Sigmoid colon (tissue), 7 donors: Measurements from ENCODE around the gene PSMF1. TPM values are rescaled to one million over a fixed set of nuclear protein-coding genes. Genes with fewer than 3 reads are reported as not detected.

Experiments used
- DNase-seq: peaks from one replicate; pipeline ENCODE4 v3.0.0-alpha.2; 2019
- H3K27ac ChIP-seq, 4 donors: fragments of 200-600 bp; sonication (generic); one replicate each; pipeline ENCODE4 v1.5.1; 2016 to 2019; ENCODE audit warnings: mild to moderate bottlenecking in 1 of 4
- H3K27me3 ChIP-seq, 3 donors: fragments of 200-600 bp; sonication (generic); one replicate each; pipeline ENCODE4 v1.5.1; 2019; ENCODE audit warnings: mild to moderate bottlenecking in 1 of 3
- H3K36me3 ChIP-seq, 4 donors: fragments of 200-600 bp; sonication (generic); one replicate each; pipeline ENCODE4 v1.5.1; 2016 to 2019
- H3K4me1 ChIP-seq, 4 donors: fragments of 200-600 bp; sonication (generic); one replicate each; pipeline ENCODE4 v1.5.1; 2017 to 2019
- H3K4me3 ChIP-seq, 4 donors: fragments of 200-600 bp; sonication (generic); one replicate each; pipeline ENCODE4 v1.5.1; 2017 to 2019; ENCODE audit warnings: mild to moderate bottlenecking in 2 of 4, moderate library complexity in 1 of 4
- H3K9me3 ChIP-seq, 4 donors: fragments of 200-600 bp in 3 of 4; sonication (generic) in 3 of 4; one replicate each; pipeline versions ENCODE4 v1.5.1 to v1.6.1; 2013 to 2019
- EP300 ChIP-seq, 4 donors: sonication (generic); formaldehyde crosslinking; IDR thresholded peaks; one replicate each; pipeline ENCODE4 v1.6.1; 2017; ENCODE audit warnings: antibody characterized with exemption in 4 of 4
- POLR2A ChIP-seq, 2 donors: fragments of 450-650 bp; IDR thresholded peaks; one replicate each; pipeline ENCODE4 v1.6.1; 2016; ENCODE audit warnings: antibody characterized with exemption in 2 of 2, mild to moderate bottlenecking in 2 of 2, moderate library complexity in 2 of 2
- POLR2AphosphoS5 ChIP-seq, 4 donors: sonication (generic); formaldehyde crosslinking; IDR thresholded peaks; one replicate each; pipeline ENCODE4 v1.6.1; 2017; ENCODE audit warnings: antibody characterized with exemption in 4 of 4
- WGBS, 2 donors: extraction: QIAGEN DNeasy Blood & Tissue Kit; methylation state at CpG; one replicate each; pipeline ENCODE4 v1.1.7; 2013; 5-methylcytosine and 5-hydroxymethylcytosine counted together
- intact Hi-C: fragments of 100-400 bp; cut with DNase I; formaldehyde crosslinking; loops from one replicate; pipeline ENCODE4 v1.15.1; 2023
- polyA plus RNA-seq, 3 donors: library from polyadenylated mRNA; stranded (reverse); fragments of 200-250 nt; gene quantifications; one replicate each; pipeline ENCODE4 v1.2.3, GENCODE V29; 2013
- total RNA-seq, 4 donors: library from RNA; depleted of rRNA; stranded (reverse); fragments of >200 nt; gene quantifications; one replicate each; pipeline ENCODE4 v1.1.0, GENCODE V29; 2016
- TF ChIP-seq, protein P1 (sequence below), 4 experiments: fragments of 450-650 bp in 3 of 4; fragments of 200-600 bp in 1 of 4; IDR thresholded peaks; one replicate each; pipeline ENCODE4 v1.5.1; 2016 to 2019; ENCODE audit warnings: antibody characterized with exemption in 4 of 4, mild to moderate bottlenecking in 3 of 4, moderate library complexity in 2 of 4
- donor health status: healthy with polysubstance abuse.
- donor health status: Bipolar disorder and iron deficiency.
- donor health status: healthy.

PSMF1 gene
- total and polyA plus RNA-seq, 7 donors = 47.2 to 148 (median 74.7) TPM

DNA sequence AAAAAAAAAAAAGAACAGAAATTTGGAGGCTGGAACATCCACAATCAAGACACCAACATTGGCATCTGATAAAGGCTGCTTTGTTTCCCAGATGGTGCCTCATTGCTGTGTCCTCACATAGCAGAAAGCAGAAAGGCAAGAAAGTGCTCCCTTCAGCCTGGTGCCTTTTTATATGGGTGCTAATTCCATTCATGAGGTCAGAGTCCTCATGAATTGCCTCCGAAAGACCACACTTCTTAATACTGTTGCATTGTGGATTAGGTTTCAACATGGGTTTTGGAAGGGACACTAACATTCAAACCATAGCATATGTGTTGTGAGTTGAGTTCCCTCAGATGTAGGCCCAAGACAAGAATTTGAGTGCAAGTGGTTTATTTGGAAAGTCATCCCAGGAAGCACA is 76.8 kb downstream of the PSMF1 start:
- Histone ChIP-seq H3K27me3 (no peaks in the 10 kb centered on the region), H3K36me3 (no peaks in the 10 kb centered on the region), H3K4me3 (no peak overlapping the region), H3K9me3 (no peaks in the 10 kb centered on the region), H3K4me1 (no peaks in the 10 kb centered on the region), H3K27ac (no peak overlapping the region)
- intact Hi-C loops = no loop called here
- DNase-seq = no peak
- TF ChIP-seq POLR2A (IDR thresholded peaks at IDR 0.05) = no peak
- TF ChIP-seq POLR2AphosphoS5 (IDR thresholded peaks at IDR 0.05) = no peak
- TF ChIP-seq, protein P1, sequence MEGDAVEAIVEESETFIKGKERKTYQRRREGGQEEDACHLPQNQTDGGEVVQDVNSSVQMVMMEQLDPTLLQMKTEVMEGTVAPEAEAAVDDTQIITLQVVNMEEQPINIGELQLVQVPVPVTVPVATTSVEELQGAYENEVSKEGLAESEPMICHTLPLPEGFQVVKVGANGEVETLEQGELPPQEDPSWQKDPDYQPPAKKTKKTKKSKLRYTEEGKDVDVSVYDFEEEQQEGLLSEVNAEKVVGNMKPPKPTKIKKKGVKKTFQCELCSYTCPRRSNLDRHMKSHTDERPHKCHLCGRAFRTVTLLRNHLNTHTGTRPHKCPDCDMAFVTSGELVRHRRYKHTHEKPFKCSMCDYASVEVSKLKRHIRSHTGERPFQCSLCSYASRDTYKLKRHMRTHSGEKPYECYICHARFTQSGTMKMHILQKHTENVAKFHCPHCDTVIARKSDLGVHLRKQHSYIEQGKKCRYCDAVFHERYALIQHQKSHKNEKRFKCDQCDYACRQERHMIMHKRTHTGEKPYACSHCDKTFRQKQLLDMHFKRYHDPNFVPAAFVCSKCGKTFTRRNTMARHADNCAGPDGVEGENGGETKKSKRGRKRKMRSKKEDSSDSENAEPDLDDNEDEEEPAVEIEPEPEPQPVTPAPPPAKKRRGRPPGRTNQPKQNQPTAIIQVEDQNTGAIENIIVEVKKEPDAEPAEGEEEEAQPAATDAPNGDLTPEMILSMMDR (IDR thresholded peaks at IDR 0.05) = no peak
- TF ChIP-seq EP300 (IDR thresholded peaks at IDR 0.05) = no peak
- 44 to 79% methylated on average over 1 of the region's 1 CpG for WGBS, 2 donors

DNA sequence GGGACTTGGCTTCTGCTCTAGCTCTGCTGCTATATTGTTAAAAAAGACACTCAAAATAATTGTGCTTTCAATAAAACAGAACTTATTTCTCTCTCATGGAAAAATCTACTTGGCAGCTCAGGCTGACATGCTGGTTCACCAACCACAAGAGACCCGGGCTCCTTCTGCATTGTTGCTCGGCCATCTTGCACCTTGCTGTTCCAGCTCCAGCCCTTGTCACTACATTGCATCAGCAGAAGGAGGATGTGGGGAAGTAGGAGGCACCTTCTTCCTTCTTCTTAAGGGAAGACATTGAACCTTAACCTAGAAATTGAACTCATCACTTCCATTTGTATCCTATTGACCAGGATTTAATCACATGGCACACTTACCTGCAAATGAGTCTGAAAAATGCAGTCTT is 78.2 kb downstream of the PSMF1 start:
- H3K9me3 ChIP-seq = no peaks in the 10 kb centered on the region
- WGBS, 2 donors = 94 to 96% methylated on average over 2 of the region's 2 CpGs
- DNase-seq = no peak
- no peak overlapping the region for H3K4me3 ChIP-seq
- H3K36me3 ChIP-seq = no peaks in the 10 kb centered on the region
- no peaks in the 10 kb centered on the region for H3K4me1 ChIP-seq
- intact Hi-C loops = no loop called here
- H3K27ac ChIP-seq = no peak overlapping the region
- TF ChIP-seq POLR2AphosphoS5 (IDR thresholded peaks at IDR 0.05) (no peak), POLR2A (IDR thresholded peaks at IDR 0.05) (no peak), EP300 (IDR thresholded peaks at IDR 0.05) (no peak)
- TF ChIP-seq, protein P1 (IDR thresholded peaks at IDR 0.05) = no peak
- H3K27me3 ChIP-seq = no peaks in the 10 kb centered on the region

DNA sequence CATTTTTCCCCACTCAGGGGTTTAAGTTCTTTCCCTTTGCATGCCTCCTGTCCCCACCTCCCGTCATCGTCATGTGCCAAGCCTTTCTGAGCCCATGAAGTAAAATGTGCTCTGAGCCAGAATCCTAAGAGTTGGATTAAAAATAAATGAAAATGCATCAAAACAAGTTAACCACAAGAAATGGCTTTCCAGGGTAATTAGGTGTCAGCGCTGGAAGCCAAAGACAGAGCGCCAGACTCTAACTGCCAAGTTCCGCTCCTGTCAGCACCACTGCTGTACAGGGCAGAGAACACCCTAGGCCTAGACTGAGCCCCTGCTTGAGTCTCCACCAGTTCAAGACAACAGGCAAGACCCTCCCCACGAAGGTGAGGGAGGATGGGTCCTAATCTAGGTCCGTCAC is 79.4 kb downstream of the PSMF1 start:
- TF ChIP-seq POLR2AphosphoS5 (IDR thresholded peaks at IDR 0.05) (no peak), EP300 (IDR thresholded peaks at IDR 0.05) (no peak), POLR2A (IDR thresholded peaks at IDR 0.05) (no peak)
- TF ChIP-seq, protein P1 (IDR thresholded peaks at IDR 0.05) = no peak
- no peaks in the 10 kb centered on the region for H3K36me3 ChIP-seq
- intact Hi-C loops = no loop called here
- H3K27me3 ChIP-seq = no peaks in the 10 kb centered on the region
- no peaks in the 10 kb centered on the region for H3K9me3 ChIP-seq
- 84 to 86% methylated on average over 7 of the region's 7 CpGs for WGBS, 2 donors
- no peaks in the 10 kb centered on the region for H3K4me1 ChIP-seq
- no peak overlapping the region for H3K27ac ChIP-seq
- no peak overlapping the region for H3K4me3 ChIP-seq
- DNase-seq = no peak

DNA sequence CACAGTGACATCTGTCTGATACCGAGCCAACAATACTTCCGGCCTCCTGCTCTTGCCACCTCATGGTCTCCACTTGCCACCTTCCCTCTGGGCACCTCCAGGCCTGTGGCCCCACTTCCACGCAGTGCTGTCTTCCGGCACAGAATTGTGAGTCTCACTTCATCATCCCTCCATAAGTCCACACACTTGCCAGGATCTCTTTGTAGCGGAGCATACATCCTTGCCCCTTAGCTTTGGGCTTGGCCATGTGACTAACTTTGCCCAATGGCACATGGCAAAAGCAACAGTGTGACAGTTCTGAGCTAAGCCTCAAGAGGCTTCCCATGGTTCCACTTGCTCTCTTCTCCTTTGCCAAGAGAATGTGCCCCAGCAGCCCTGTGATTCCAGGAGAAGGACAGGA is 80.3 kb downstream of the PSMF1 start:
- no peaks in the 10 kb centered on the region for H3K36me3 ChIP-seq
- no peaks in the 10 kb centered on the region for H3K27me3 ChIP-seq
- no peak overlapping the region for H3K27ac ChIP-seq
- no peaks in the 10 kb centered on the region for H3K9me3 ChIP-seq
- DNase-seq = no peak
- WGBS, 2 donors = 85 to 96% methylated on average over 5 of the region's 5 CpGs
- H3K4me1 ChIP-seq = no peaks in the 10 kb centered on the region
- intact Hi-C loops = no loop called here
- no peak overlapping the region for H3K4me3 ChIP-seq
- TF ChIP-seq, protein P1 (IDR thresholded peaks at IDR 0.05) = no peak
- no peak for TF ChIP-seq POLR2A (IDR thresholded peaks at IDR 0.05)

DNA sequence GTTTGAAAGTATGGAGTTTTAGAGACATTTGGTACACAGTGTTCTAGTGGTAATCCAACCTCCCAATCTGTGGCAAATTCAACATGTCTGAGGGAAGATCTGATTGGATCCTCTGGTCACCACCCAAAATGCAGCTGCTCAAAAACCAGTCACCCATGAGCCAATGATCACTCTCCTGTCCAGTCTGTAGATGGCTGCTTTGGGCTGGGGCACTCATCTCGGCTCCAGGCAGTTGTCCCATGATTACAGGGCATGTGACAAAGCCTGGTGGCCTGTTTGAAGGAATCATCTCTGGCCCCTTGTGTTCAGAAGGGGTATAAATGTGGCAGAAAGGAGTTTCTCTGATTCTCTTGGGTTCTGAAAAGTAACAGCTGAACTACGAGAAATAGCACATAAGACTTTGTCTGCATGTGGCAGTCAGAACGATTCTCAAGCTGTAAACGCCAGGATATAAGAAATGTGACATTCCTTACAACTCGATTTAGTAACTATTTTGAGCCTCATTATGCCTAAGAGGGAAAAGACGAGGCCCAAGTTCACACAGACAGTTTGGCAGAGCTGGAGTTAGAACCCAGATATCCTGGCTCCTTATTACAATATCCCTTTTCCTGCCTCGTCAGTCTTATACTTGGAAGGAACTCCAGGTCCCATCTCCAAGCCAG is 80.9 kb downstream of the PSMF1 start:
- H3K27ac ChIP-seq = peak overlapping the region in 1 of 4 donors; percentile 27
- H3K36me3 ChIP-seq = no peaks in the 10 kb centered on the region
- no peak for DNase-seq
- TF ChIP-seq POLR2A (IDR thresholded peaks at IDR 0.05) = no peak
- TF ChIP-seq POLR2AphosphoS5 (IDR thresholded peaks at IDR 0.05) = no peak
- TF ChIP-seq, protein P1 (IDR thresholded peaks at IDR 0.05) = no peak
- no peak for TF ChIP-seq EP300 (IDR thresholded peaks at IDR 0.05)
- intact Hi-C loops = no loop called here
- H3K4me1 ChIP-seq = no peaks in the 10 kb centered on the region
- H3K4me3 ChIP-seq = no peak overlapping the region
- 82 to 83% methylated on average over 7 of the region's 7 CpGs for WGBS, 2 donors
- H3K9me3 ChIP-seq = no peaks in the 10 kb centered on the region
- no peaks in the 10 kb centered on the region for H3K27me3 ChIP-seq
